Measurements from ENCODE around the gene MAPK4.

MAPK4 gene

DNA sequence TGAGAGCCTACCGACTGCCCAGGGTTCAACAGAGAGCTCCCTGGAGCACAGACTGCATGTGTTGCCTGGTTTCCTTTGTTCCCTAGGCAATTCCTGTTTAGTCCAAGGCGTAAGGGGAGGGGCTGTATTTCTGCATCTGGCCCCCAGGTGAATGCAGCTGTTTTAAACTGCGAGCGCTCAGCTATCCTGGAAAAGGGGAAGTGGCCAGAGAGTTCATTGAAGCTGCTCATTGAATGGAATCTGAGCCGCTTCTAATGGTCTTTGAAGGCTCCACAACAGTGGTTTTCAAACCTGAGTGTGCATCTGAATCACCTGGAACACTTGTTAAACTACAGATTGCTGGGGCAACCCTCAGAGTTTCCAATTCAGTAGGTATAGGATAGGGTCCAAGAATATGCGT is 18.1 kb downstream of the MAPK4 start:
- Histone ChIP-seq H3K36me3 (ENCODE audit: low read depth) (no peaks in the 10 kb centered on the region), H3K4me3 (ENCODE audit: severe bottlenecking) (no peak overlapping the region), H3K27me3 (ENCODE audit: insufficient read depth, poor library complexity, severe bottlenecking) (peaks cover 3% of the 10 kb centered on the region), H3K27ac (ENCODE audit: poor library complexity, severe bottlenecking) (no peak overlapping the region), H3K4me1 (ENCODE audit: insufficient read depth, poor library complexity, severe bottlenecking) (peaks cover 3% of the 10 kb centered on the region), H3K9me3 (ENCODE audit: severe bottlenecking) (no peaks in the 10 kb centered on the region)
- TF ChIP-seq, protein P1, sequence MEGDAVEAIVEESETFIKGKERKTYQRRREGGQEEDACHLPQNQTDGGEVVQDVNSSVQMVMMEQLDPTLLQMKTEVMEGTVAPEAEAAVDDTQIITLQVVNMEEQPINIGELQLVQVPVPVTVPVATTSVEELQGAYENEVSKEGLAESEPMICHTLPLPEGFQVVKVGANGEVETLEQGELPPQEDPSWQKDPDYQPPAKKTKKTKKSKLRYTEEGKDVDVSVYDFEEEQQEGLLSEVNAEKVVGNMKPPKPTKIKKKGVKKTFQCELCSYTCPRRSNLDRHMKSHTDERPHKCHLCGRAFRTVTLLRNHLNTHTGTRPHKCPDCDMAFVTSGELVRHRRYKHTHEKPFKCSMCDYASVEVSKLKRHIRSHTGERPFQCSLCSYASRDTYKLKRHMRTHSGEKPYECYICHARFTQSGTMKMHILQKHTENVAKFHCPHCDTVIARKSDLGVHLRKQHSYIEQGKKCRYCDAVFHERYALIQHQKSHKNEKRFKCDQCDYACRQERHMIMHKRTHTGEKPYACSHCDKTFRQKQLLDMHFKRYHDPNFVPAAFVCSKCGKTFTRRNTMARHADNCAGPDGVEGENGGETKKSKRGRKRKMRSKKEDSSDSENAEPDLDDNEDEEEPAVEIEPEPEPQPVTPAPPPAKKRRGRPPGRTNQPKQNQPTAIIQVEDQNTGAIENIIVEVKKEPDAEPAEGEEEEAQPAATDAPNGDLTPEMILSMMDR (IDR thresholded peaks at IDR 0.05; ENCODE audit: poor library complexity, severe bottlenecking) = no peak
- ATAC-seq (ENCODE audit: low read depth) (no peak), DNase-seq (ENCODE audit: low spot score) (no peak)

DNA sequence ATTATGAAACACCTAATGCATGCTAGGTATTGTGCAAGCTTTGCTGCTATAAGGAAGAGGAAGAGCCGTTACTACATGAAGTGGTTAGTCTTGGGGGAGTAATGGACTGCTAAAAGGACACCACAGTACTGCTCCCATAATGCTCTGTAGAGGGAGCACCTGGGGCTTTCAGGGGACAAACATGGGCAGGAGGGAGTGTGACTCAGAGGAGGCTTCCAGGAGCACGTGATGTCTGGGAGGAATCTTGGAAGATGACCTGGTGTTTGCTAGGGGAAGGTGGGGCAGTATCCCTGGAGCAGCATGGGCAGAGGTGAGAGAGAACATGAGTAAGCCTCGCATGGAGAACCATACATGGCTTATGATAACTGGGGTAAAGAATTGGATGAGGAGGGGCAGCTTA is 18.8 kb downstream of the MAPK4 start:
- no peaks in the 10 kb centered on the region for H3K9me3 ChIP-seq (ENCODE audit: severe bottlenecking)
- no peak overlapping the region for H3K27ac ChIP-seq (ENCODE audit: poor library complexity, severe bottlenecking)
- TF ChIP-seq, protein P1 (IDR thresholded peaks at IDR 0.05; ENCODE audit: poor library complexity, severe bottlenecking) = peak; percentile 42
- H3K27me3 ChIP-seq (ENCODE audit: insufficient read depth, poor library complexity, severe bottlenecking) = peaks cover 3% of the 10 kb centered on the region
- ATAC-seq (ENCODE audit: low read depth) = peak; percentile 98
- peaks cover 3% of the 10 kb centered on the region for H3K4me1 ChIP-seq (ENCODE audit: insufficient read depth, poor library complexity, severe bottlenecking)
- peak; percentile 68 for DNase-seq (ENCODE audit: low spot score)
- no peaks in the 10 kb centered on the region for H3K36me3 ChIP-seq (ENCODE audit: low read depth)
- no peak overlapping the region for H3K4me3 ChIP-seq (ENCODE audit: severe bottlenecking)

DNA sequence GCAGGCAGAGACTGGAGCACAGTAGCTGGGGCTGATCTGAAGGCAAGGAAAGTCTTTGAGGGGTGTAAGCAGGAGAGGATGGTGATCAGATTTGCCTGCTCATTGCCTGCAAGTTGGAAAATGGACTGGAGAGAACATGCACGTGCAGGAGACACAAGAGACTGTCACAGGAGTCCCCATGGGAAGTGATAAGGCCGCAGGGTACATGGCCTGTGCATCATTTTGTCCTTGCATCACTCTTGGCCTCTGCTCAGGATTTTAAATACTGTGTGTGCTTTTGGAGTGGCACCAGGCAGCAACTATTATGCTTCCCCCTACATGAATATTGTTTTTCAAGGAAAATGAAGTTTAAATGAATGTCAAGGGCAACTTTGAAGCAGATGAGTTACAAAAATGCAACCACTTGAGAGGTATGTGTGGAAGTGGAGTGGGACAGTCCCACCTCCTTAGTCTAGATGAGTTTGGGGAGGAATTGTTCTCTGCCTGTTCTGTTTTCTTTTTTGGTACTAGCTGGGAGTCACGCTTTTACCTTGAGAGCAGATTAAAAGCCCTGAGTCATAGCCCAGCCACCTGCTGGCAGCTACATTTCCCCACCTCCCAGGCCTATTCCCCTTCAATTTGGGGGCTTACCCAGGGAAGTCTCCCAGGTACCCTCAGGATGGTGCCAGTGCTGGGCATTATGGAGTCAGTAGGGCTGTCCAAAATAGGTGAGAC is 19.3 kb downstream of the MAPK4 start:
- H3K36me3 ChIP-seq (ENCODE audit: low read depth) = no peaks in the 10 kb centered on the region
- no peak for DNase-seq (ENCODE audit: low spot score)
- no peak overlapping the region for H3K27ac ChIP-seq (ENCODE audit: poor library complexity, severe bottlenecking)
- ATAC-seq (ENCODE audit: low read depth) = no peak
- peaks cover 3% of the 10 kb centered on the region for H3K4me1 ChIP-seq (ENCODE audit: insufficient read depth, poor library complexity, severe bottlenecking)
- H3K27me3 ChIP-seq (ENCODE audit: insufficient read depth, poor library complexity, severe bottlenecking) = peaks cover under 1% of the 10 kb centered on the region
- H3K4me3 ChIP-seq (ENCODE audit: severe bottlenecking) = no peak overlapping the region
- no peaks in the 10 kb centered on the region for H3K9me3 ChIP-seq (ENCODE audit: severe bottlenecking)
- TF ChIP-seq, protein P1 (IDR thresholded peaks at IDR 0.05; ENCODE audit: poor library complexity, severe bottlenecking) = no peak

DNA sequence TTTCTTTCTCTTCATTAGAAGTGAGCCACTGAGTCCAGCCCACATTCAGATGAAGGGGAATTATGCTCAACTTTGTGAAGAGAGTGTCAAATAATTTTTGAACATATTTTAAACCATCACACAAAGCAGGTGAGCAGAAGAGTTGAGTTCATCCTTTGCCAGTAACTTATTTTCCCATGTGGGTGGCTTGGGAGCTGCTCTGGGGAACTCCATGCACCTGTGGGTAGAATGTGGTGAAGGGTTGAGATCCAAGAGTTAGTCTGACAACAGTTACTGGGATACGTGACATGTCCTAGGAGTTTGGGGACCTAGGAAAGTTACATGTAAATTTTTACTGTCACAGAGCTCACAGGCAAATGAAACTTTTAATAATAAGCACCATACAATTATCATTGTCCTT is 21.6 kb downstream of the MAPK4 start:
- H3K4me3 ChIP-seq (ENCODE audit: severe bottlenecking) = no peak overlapping the region
- H3K36me3 ChIP-seq (ENCODE audit: low read depth) = no peaks in the 10 kb centered on the region
- DNase-seq (ENCODE audit: low spot score) (no peak), ATAC-seq (ENCODE audit: low read depth) (no peak)
- H3K27ac ChIP-seq (ENCODE audit: poor library complexity, severe bottlenecking) = no peak overlapping the region
- H3K27me3 ChIP-seq (ENCODE audit: insufficient read depth, poor library complexity, severe bottlenecking) = no peaks in the 10 kb centered on the region
- TF ChIP-seq, protein P1 (IDR thresholded peaks at IDR 0.05; ENCODE audit: poor library complexity, severe bottlenecking) = no peak
- peaks cover 3% of the 10 kb centered on the region for H3K4me1 ChIP-seq (ENCODE audit: insufficient read depth, poor library complexity, severe bottlenecking)
- no peaks in the 10 kb centered on the region for H3K9me3 ChIP-seq (ENCODE audit: severe bottlenecking)

DNA sequence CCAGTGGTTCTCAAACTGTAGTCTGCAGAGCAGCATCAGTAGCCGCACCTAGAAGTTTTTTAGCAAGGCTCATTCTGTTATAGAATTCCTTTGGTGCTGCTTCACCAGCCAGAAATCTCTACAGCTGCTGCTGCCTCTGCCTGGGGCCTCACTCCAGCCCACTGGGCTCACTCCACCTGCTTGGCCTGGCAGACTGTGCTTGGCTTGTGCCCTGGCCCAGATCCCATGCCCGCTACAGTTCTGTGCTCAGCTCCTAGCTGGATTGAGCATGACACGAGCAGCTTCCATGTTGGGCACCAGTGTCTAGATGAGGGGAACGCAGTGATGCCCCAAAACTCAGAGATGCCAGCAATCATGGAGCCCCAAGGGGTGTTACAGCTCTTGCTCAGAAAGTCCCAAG is 22.6 kb downstream of the MAPK4 start:
- no peaks in the 10 kb centered on the region for H3K27me3 ChIP-seq (ENCODE audit: insufficient read depth, poor library complexity, severe bottlenecking)
- TF ChIP-seq, protein P1 (IDR thresholded peaks at IDR 0.05; ENCODE audit: poor library complexity, severe bottlenecking) = no peak
- no peak for DNase-seq (ENCODE audit: low spot score)
- no peak overlapping the region for H3K4me3 ChIP-seq (ENCODE audit: severe bottlenecking)
- no peaks in the 10 kb centered on the region for H3K9me3 ChIP-seq (ENCODE audit: severe bottlenecking)
- H3K36me3 ChIP-seq (ENCODE audit: low read depth) = no peaks in the 10 kb centered on the region
- H3K27ac ChIP-seq (ENCODE audit: poor library complexity, severe bottlenecking) = no peak overlapping the region
- peaks cover 3% of the 10 kb centered on the region for H3K4me1 ChIP-seq (ENCODE audit: insufficient read depth, poor library complexity, severe bottlenecking)
- no peak for ATAC-seq (ENCODE audit: low read depth)

Data from RWPE2 (cell line).